ENCODE data around the gene FYN.
"Not testable (repeated sequence)": the region's sequence is repeated elsewhere in the genome, so short reads cannot be mapped to it uniquely, and the experiment has no call there.

- not testable (repeated sequence) for TF ChIP-seq POLR2A (IDR thresholded peaks at IDR 0.05); CTCF (IDR thresholded peaks at IDR 0.05); POLR2AphosphoS5 (IDR thresholded peaks at IDR 0.05); EP300 (IDR thresholded peaks at IDR 0.05; ENCODE audit: low read depth)
Measured at GRCh38 chr6:111786151-111786550, 87.1 kb downstream of the FYN start.

Data from transverse colon (tissue), 4 donors.